H1 (cell line): Measurements from ENCODE around the gene POLE. TPM values are rescaled to one million over a fixed set of nuclear protein-coding genes. Genes with fewer than 3 reads are reported as not detected.

Experiments used
- CTCF ChIA-PET: fragments of 300-600 bp; sonication (Branson Sonifier 250); formaldehyde crosslinking; loops from one replicate; lab custom pipeline; 2021; ENCODE audit not compliant: partially characterized antibody; lab: Charles Lee
- POLR2A ChIA-PET: fragments of 300-600 bp; sonication (Branson Sonifier 250); formaldehyde crosslinking; loops from one replicate; lab custom pipeline; 2021; ENCODE audit warnings: inconsistent platforms; ENCODE audit not compliant: partially characterized antibody; lab: Charles Lee
- DNase-seq, 2 experiments: peaks; one replicate each; pipeline versions ENCODE4 v3.0.0 to v3.0.0-alpha.2; 2010 to 2022; ENCODE audit warnings: low spot score in 2 of 2, low read depth in 1 of 2, mixed read lengths in 1 of 2
- FAIRE-seq: peaks from 2 replicates; lab custom pipeline; 2011; peaks lifted over from hg19 to GRCh38; lab: Jason Lieb, UNC
- H2AFZ ChIP-seq: 2 replicates; pipeline ENCODE4 v1.8.1; 2012; ENCODE audit warnings: low read length, inconsistent platforms
- H2AK5ac ChIP-seq: 2 replicates; pipeline ENCODE4 v1.6.1; 2013; ENCODE audit warnings: low read depth, low read length
- H2BK120ac ChIP-seq: replicated peaks from 2 replicates; pipeline ENCODE3; 2013; ENCODE audit warnings: low read depth, low read length, inconsistent platforms
- H2BK12ac ChIP-seq: 2 replicates; pipeline ENCODE4 v1.6.1; 2013; ENCODE audit warnings: low read depth, low read length
- H2BK15ac ChIP-seq: 2 replicates; pipeline ENCODE4 v1.6.1; 2013; ENCODE audit warnings: low read length
- H2BK20ac ChIP-seq: 2 replicates; pipeline ENCODE4 v1.6.1; 2013; ENCODE audit warnings: low read length
- H2BK5ac ChIP-seq: 2 replicates; pipeline ENCODE4 v1.6.1; 2013; ENCODE audit warnings: low read depth, low read length
- H3K14ac ChIP-seq: 2 replicates; pipeline ENCODE4 v1.6.1; 2013; ENCODE audit warnings: inconsistent platforms; ENCODE audit not compliant: insufficient read length
- H3K18ac ChIP-seq: 2 replicates; pipeline ENCODE4 v1.6.1; 2013; ENCODE audit warnings: low read length; ENCODE audit errors: extremely low read depth
- H3K23ac ChIP-seq: 2 replicates; pipeline ENCODE4 v1.6.1; 2013; ENCODE audit warnings: inconsistent platforms; ENCODE audit not compliant: insufficient read length
- H3K23me2 ChIP-seq: 2 replicates; pipeline ENCODE4 v1.6.1; 2013; ENCODE audit warnings: low read depth, low read length
- H3K27ac ChIP-seq: 2 replicates; pipeline ENCODE4 v1.6.1; 2011; ENCODE audit warnings: low read depth, low read length, inconsistent platforms
- H3K27me3 ChIP-seq, 4 experiments: replicated peaks in 1 of 4; 1 replicate in 1 of 4; 2 replicates in 3 of 4; pipeline versions ENCODE4 v1.6.1 to v1.8.1; 2011 to 2013; ENCODE audit warnings: low read length in 3 of 4, mild to moderate bottlenecking in 3 of 4, inconsistent platforms in 2 of 4, mixed read lengths in 2 of 4, moderate library complexity in 1 of 4; ENCODE audit not compliant: control insufficient read depth in 3 of 4, insufficient read depth in 3 of 4; ENCODE audit errors: extremely low read depth in 1 of 4
- H3K36me3 ChIP-seq, 4 experiments: 2 replicates each; pipeline versions ENCODE4 v1.6.1 to v1.8.1; 2011 to 2013; ENCODE audit warnings: mild to moderate bottlenecking in 4 of 4, low read length in 3 of 4, moderate library complexity in 2 of 4, control low read depth in 1 of 4, inconsistent platforms in 1 of 4; ENCODE audit not compliant: insufficient read depth in 4 of 4, control insufficient read depth in 2 of 4
- H3K4ac ChIP-seq: replicated peaks from 2 replicates; pipeline ENCODE3; 2013; ENCODE audit warnings: low read length, low read depth, mixed read lengths, inconsistent platforms; ENCODE audit not compliant: insufficient read length
- H3K4me1 ChIP-seq, 4 experiments: replicated peaks in 1 of 4; 1 replicate in 1 of 4; 2 replicates in 3 of 4; pipeline versions ENCODE4 v1.6.1 to v1.8.1; 2011 to 2013; ENCODE audit warnings: low read length in 3 of 4, inconsistent platforms in 2 of 4, mixed read lengths in 1 of 4; ENCODE audit not compliant: insufficient read depth in 4 of 4, control insufficient read depth in 3 of 4
- H3K4me2 ChIP-seq, 2 experiments: 2 replicates each; pipeline versions ENCODE4 v1.6.1 to v1.8.1; 2011 to 2013; ENCODE audit warnings: low read depth in 2 of 2, low read length in 2 of 2, control low read depth in 1 of 2, inconsistent platforms in 1 of 2, mild to moderate bottlenecking in 1 of 2; ENCODE audit not compliant: insufficient read depth in 1 of 2
- H3K4me3 ChIP-seq, 4 experiments: fragments of 200-600, 300-600 bp in 1 of 4; sonication (generic), shearing (Covaris generic), sonication (Bioruptor Twin) in 1 of 4; 2 replicates each; pipeline versions ENCODE4 v1.5.1 to v1.8.1; 2011 to 2016; ENCODE audit warnings: low read length in 4 of 4, low read depth in 3 of 4, control low read depth in 2 of 4, inconsistent platforms in 2 of 4, mild to moderate bottlenecking in 2 of 4, mixed read lengths in 1 of 4, moderate library complexity in 1 of 4; ENCODE audit not compliant: insufficient read depth in 2 of 4; ENCODE audit errors: extremely low read depth in 1 of 4
- H3K56ac ChIP-seq: replicated peaks from 2 replicates; pipeline ENCODE3; 2013; ENCODE audit warnings: low read depth, mild to moderate bottlenecking, mixed read lengths, low read length, inconsistent platforms; ENCODE audit not compliant: insufficient read length
- H3K79me1 ChIP-seq: 2 replicates; pipeline ENCODE4 v1.6.1; 2013; ENCODE audit warnings: low read depth, low read length, control low read depth
- H3K79me2 ChIP-seq, 2 experiments: 2 replicates each; pipeline versions ENCODE4 v1.6.1 to v1.8.1; 2012 to 2013; ENCODE audit warnings: low read length in 2 of 2, mild to moderate bottlenecking in 2 of 2, inconsistent platforms in 1 of 2; ENCODE audit not compliant: insufficient read depth in 2 of 2, control insufficient read depth in 1 of 2
- H3K9ac ChIP-seq, 4 experiments: replicated peaks in 1 of 4; 1 replicate in 1 of 4; 2 replicates in 3 of 4; pipeline versions ENCODE4 v1.6.1 to v1.8.1; 2011 to 2013; ENCODE audit warnings: low read depth in 3 of 4, low read length in 3 of 4, control low read depth in 2 of 4, mild to moderate bottlenecking in 2 of 4, moderate library complexity in 2 of 4, inconsistent platforms in 1 of 4; ENCODE audit errors: extremely low read depth in 1 of 4
- H3K9me3 ChIP-seq, 2 experiments: 2 replicates each; pipeline versions ENCODE4 v1.6.1 to v1.8.1; 2012 to 2013; ENCODE audit warnings: mild to moderate bottlenecking in 2 of 2, moderate library complexity in 2 of 2, control low read depth in 1 of 2, inconsistent platforms in 1 of 2, low read depth in 1 of 2, low read length in 1 of 2, mixed read lengths in 1 of 2; ENCODE audit not compliant: insufficient read depth in 2 of 2
- H4K20me1 ChIP-seq, 2 experiments: replicated peaks in 1 of 2; 2 replicates each; pipeline versions ENCODE3 to v1.8.1; 2011 to 2013; ENCODE audit warnings: inconsistent platforms in 2 of 2, low read length in 2 of 2, mild to moderate bottlenecking in 1 of 2; ENCODE audit not compliant: insufficient read depth in 2 of 2, control insufficient read depth in 1 of 2
- H4K5ac ChIP-seq: 2 replicates; pipeline ENCODE4 v1.6.1; 2013; ENCODE audit warnings: low read length, low read depth, mixed read lengths, inconsistent platforms; ENCODE audit not compliant: insufficient read length
- H4K8ac ChIP-seq: 2 replicates; pipeline ENCODE4 v1.8.0; 2013; ENCODE audit warnings: mild to moderate bottlenecking, moderate library complexity, low read length, inconsistent platforms; ENCODE audit not compliant: insufficient read depth; ENCODE audit errors: extremely low read depth
- H4K91ac ChIP-seq: replicated peaks from 2 replicates; pipeline ENCODE3; 2013; ENCODE audit warnings: low read length, mixed read lengths, inconsistent platforms; ENCODE audit not compliant: insufficient read length
- BACH1 ChIP-seq: IDR thresholded peaks from 2 replicates; pipeline ENCODE4 v1.6.1; 2012; ENCODE audit warnings: low read length, improper control_type of control experiment
- EZH2 ChIP-seq: fragments of 200-600 bp; sonication (generic); IDR thresholded peaks from 2 replicates; pipeline ENCODE4 v1.7.1; 2012; ENCODE audit warnings: low read depth, mild to moderate bottlenecking, moderate library complexity, low read length, inconsistent platforms; ENCODE audit not compliant: severe bottlenecking
- GTF2F1 ChIP-seq: IDR thresholded peaks from 2 replicates; pipeline ENCODE4 v1.6.1; 2012; ENCODE audit warnings: low read depth, low read length, improper control_type of control experiment, borderline replicate concordance
- NRF1 ChIP-seq: IDR thresholded peaks from 2 replicates; pipeline ENCODE4 v1.6.1; 2011; ENCODE audit warnings: mild to moderate bottlenecking, low read depth, low read length, improper control_type of control experiment
- POU5F1 ChIP-seq: IDR thresholded peaks from 2 replicates; pipeline ENCODE4 v1.6.1; 2011; ENCODE audit warnings: low read depth, mild to moderate bottlenecking, low read length, moderate library complexity
- SAP30 ChIP-seq: fragments of 300-600 bp; sonication (generic); IDR thresholded peaks from 2 replicates; pipeline ENCODE4 v1.7.1; 2012; ENCODE audit warnings: low read length, moderate library complexity, mild to moderate bottlenecking, inconsistent platforms; ENCODE audit not compliant: insufficient read depth, insufficient replicate concordance
- SIX5 ChIP-seq: IDR thresholded peaks from 2 replicates; pipeline ENCODE4 v1.6.1; 2011; ENCODE audit warnings: mild to moderate bottlenecking, low read depth, low read length
- SP1 ChIP-seq: IDR thresholded peaks from 2 replicates; pipeline ENCODE4 v1.6.1; 2011; ENCODE audit warnings: low read depth, low read length
- TAF1 ChIP-seq: IDR thresholded peaks from 2 replicates; pipeline ENCODE4 v1.6.1; 2011; ENCODE audit warnings: mild to moderate bottlenecking, low read depth, low read length
- YY1 ChIP-seq: IDR thresholded peaks from 2 replicates; pipeline ENCODE4 v1.6.1; 2011; ENCODE audit warnings: low read depth, mild to moderate bottlenecking, low read length
- WGBS, 2 experiments: shearing (Covaris generic) in 1 of 2; methylation state at CpG; one replicate each; pipeline versions ENCODE4 v1.1.6 to v1.1.7; 2013 to 2015; ENCODE audit warnings: low lambda C conversion rate in 2 of 2, mixed read lengths in 2 of 2, inconsistent platforms in 1 of 2, low coverage in 1 of 2, missing lambda C conversion rate in 1 of 2; ENCODE audit not compliant: insufficient replicate concordance in 2 of 2, insufficient coverage in 1 of 2, insufficient read length in 1 of 2; ENCODE audit errors: extremely low coverage in 1 of 2, missing lambda C conversion rate in 1 of 2; 5-methylcytosine and 5-hydroxymethylcytosine counted together
- polyA plus RNA-seq, 7 experiments: library from polyadenylated mRNA; depleted of rRNA in 3 of 7; stranded (reverse) in 5 of 7; unstranded in 2 of 7; fragments of >200 nt in 5 of 7; fragments of 200-250 nt in 2 of 7; gene quantifications; 1 replicate in 5 of 7; 2 replicates in 1 of 7; 4 replicates in 1 of 7; pipeline versions ENCODE4 v1.2.1 to v1.2.3, GENCODE V29; 2011 to 2013; ENCODE audit warnings: missing spikeins in 2 of 7, mixed read lengths in 2 of 7
- total RNA-seq: library from RNA; stranded (reverse); fragmentation: NEBNext Ultra II Directional; extraction: Animal tissue kit (Norgen Biotek cat#: 25700); gene quantifications from 2 replicates; pipeline ENCODE4 v1.2.1, GENCODE V29; 2021

Gene POLE
- total and polyA plus RNA-seq, 2 of the 8 experiments (the other 6 are each of a cell fraction or from before 2014, with no cell fraction given): 59.7 to 115 TPM

DNA sequence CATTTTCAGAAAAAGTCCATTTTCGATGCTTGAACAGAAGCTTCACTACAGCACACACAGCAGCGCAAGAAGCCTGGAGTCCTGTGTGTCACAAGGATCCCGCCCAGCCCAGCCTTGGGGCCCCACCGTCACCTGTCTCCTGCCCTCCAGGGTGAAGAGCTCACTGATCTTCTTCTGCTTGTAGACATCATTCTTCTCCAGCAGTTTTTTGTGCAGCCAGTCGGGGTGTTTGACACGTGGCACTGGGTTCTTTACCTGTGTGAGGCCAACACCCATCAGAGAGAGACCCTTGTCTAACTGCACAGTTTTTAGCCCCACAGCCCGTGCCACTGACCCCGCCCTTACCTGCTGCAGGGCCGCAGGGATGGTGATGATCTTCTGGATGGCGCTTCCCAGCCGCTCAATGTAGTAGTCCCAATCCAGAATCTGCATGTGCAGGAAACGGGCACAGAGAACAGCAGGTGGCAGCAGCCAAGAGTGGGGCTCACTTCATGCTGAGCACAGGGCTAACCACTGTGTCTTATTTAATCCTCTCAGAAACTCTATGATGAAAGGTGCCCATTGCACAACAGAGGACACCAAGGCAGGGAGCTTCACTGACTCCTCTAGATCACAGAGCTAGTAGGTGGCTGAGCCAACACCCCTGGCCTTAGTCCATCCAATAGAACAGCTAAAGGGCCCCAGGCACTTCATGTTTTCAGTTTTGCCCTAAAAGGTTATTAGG is 30.0 kb downstream of the POLE start:
- POLR2A ChIA-PET: interaction anchor here (1.5 to 1.6 kb wide), 2 partner anchors 26 to 42 kb away, joined by 4 read pairs; no protein-coding TSS in a partner anchor
- WGBS, 2 experiments: 91% methylated on average over 12 of the region's 12 CpGs; no CpG with 5 or more reads in 1 of the 2 experiments
- H3K4me1 ChIP-seq: 0 out of 7 replicates have a peak, but pooled peaks cover 0 to 3% (median 0%) of the 10 kb centered on the region in 4 experiments
- no peak overlapping the region for H3K9ac ChIP-seq
- TF ChIP-seq SAP30 (no peak), POU5F1 (no peak), BACH1 (no peak), GTF2F1 (no peak), TAF1 (no peak), SIX5 (no peak), EZH2 (no peak), YY1 (no peak), NRF1 (no peak), SP1 (no peak)
- TF ChIP-seq, all 59 proteins: peak for 0
- Histone ChIP-seq H3K27ac (no peak overlapping the region), H3K4me3 (no peak overlapping the region), H3K56ac (no peak overlapping the region), H2BK5ac (no peak overlapping the region), H4K5ac (no peak overlapping the region), H3K27me3 (no peaks in the 10 kb centered on the region), H4K20me1 (peaks cover 5 to 13% of the 10 kb centered on the region in 2 experiments), H3K18ac (no peak overlapping the region), H2BK120ac (no peak overlapping the region), H3K9me3 (no peaks in the 10 kb centered on the region), H3K4me2 (no peak overlapping the region), H4K8ac (no peak overlapping the region), H2AK5ac (no peak overlapping the region), H3K79me1 (no peaks in the 10 kb centered on the region), H3K23me2 (no peaks in the 10 kb centered on the region; the same call in 1 of the 2 replicates), H3K36me3 (peaks cover 42 to 86% (median 73%) of the 10 kb centered on the region in 4 experiments), H3K14ac (no peak overlapping the region), H3K4ac (no peak overlapping the region), H2BK12ac (no peak overlapping the region), H3K23ac (no peak overlapping the region), H2AFZ (no peak overlapping the region), H2BK20ac (no peak overlapping the region), H3K79me2 (no peaks in the 10 kb centered on the region; a peak in 1 of 4 replicates), H2BK15ac (no peak overlapping the region), H4K91ac (no peak overlapping the region)
- CTCF ChIA-PET: interaction anchor here (1.2 kb wide), 1 partner anchor 18 kb away, joined by 8 read pairs; no protein-coding TSS in a partner anchor
- no peak for FAIRE-seq
- DNase-seq: no peak
